Measurements from ENCODE around the gene FBXO30. TPM values are rescaled to one million over a fixed set of nuclear protein-coding genes. Genes with fewer than 3 reads are reported as not detected.

FBXO30 gene
- total RNA-seq, 1 donor from 2014 or later, result 34.6 TPM

DNA sequence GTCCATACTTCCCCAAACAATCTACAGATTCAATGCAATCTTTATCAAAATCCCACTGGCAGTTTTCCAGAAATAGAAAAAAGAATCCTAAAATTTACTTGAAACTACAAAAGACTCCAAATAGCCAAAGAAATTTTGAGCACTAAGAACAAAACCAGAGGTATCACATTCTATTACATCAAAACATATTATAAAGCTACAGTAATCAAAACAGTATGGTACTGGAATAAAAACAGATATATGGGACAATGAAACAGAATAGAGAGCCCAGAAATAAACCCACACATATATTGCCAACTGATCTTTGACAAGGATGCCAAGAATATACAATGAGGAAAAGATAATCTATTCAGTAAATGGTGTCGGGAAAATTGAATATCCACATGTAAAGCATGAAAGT, 46.0 kb upstream of the FBXO30 start:
- Histone ChIP-seq H3K27me3 (no peaks in the 10 kb centered on the region), H3K27ac (no peak overlapping the region), H3K36me3 (no peaks in the 10 kb centered on the region), H3K79me2 (ENCODE audit: low read depth) (no peaks in the 10 kb centered on the region), H3K4me1 (no peaks in the 10 kb centered on the region), H3K4me2 (no peak overlapping the region), H2AFZ (replicated peaks) (no peak overlapping the region), H3F3A (ENCODE audit: low read depth) (no peaks in the 10 kb centered on the region), H3K4me3 (no peak overlapping the region), H3K9ac (no peak overlapping the region), H3K9me3 (ENCODE audit: low read depth) (no peaks in the 10 kb centered on the region), H4K20me1 (ENCODE audit: low read depth) (no peaks in the 10 kb centered on the region)
- Mint-ChIP-seq H3K4me1 (peaks cover 7% of the 10 kb centered on the region), H3K4me3 (no peak overlapping the region), H3K36me3 (peaks cover 13% of the 10 kb centered on the region), H3K9me3 (peaks cover 21% of the 10 kb centered on the region), H3K27ac (no peak overlapping the region), H3K27me3 (ENCODE audit: insufficient read depth, low read depth) (no peaks in the 10 kb centered on the region)
- no peak for DNase-seq (ENCODE audit: low spot score)
- no peak for TF ChIP-seq EZH2 (IDR thresholded peaks at IDR 0.05)
- TF ChIP-seq, protein P1, sequence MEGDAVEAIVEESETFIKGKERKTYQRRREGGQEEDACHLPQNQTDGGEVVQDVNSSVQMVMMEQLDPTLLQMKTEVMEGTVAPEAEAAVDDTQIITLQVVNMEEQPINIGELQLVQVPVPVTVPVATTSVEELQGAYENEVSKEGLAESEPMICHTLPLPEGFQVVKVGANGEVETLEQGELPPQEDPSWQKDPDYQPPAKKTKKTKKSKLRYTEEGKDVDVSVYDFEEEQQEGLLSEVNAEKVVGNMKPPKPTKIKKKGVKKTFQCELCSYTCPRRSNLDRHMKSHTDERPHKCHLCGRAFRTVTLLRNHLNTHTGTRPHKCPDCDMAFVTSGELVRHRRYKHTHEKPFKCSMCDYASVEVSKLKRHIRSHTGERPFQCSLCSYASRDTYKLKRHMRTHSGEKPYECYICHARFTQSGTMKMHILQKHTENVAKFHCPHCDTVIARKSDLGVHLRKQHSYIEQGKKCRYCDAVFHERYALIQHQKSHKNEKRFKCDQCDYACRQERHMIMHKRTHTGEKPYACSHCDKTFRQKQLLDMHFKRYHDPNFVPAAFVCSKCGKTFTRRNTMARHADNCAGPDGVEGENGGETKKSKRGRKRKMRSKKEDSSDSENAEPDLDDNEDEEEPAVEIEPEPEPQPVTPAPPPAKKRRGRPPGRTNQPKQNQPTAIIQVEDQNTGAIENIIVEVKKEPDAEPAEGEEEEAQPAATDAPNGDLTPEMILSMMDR (IDR thresholded peaks at IDR 0.05), result no peak
- TF ChIP-seq EZH2phosphoT487 (IDR thresholded peaks at IDR 0.05), result no peak

- H3K36me3 Mint-ChIP-seq, result peaks cover under 1% of the 10 kb centered on the region
These were observed 36.1 kb upstream of the FBXO30 start for GRCh38 chr6:145850671-145851070.

GRCh38 chr6:145848541-145848940, 33.9 kb upstream of the FBXO30 start:
- Histone ChIP-seq H3K36me3 (no peaks in the 10 kb centered on the region), H3K27ac (no peak overlapping the region), H3K9ac (no peak overlapping the region), H3K27me3 (no peaks in the 10 kb centered on the region), H3K4me2 (no peak overlapping the region), H3K4me3 (no peak overlapping the region), H3K9me3 (ENCODE audit: low read depth) (no peaks in the 10 kb centered on the region), H2AFZ (replicated peaks) (no peak overlapping the region), H4K20me1 (ENCODE audit: low read depth) (no peaks in the 10 kb centered on the region), H3K79me2 (ENCODE audit: low read depth) (no peaks in the 10 kb centered on the region), H3F3A (ENCODE audit: low read depth) (no peaks in the 10 kb centered on the region), H3K4me1 (no peaks in the 10 kb centered on the region)
- Mint-ChIP-seq H3K9me3 (no peaks in the 10 kb centered on the region), H3K4me1 (no peaks in the 10 kb centered on the region), H3K27me3 (ENCODE audit: insufficient read depth, low read depth) (no peaks in the 10 kb centered on the region), H3K4me3 (no peak overlapping the region), H3K36me3 (no peaks in the 10 kb centered on the region), H3K27ac (no peak overlapping the region)
- no peak for DNase-seq (ENCODE audit: low spot score)
- TF ChIP-seq, protein P1 (IDR thresholded peaks at IDR 0.05), result no peak
- TF ChIP-seq EZH2phosphoT487 (IDR thresholded peaks at IDR 0.05), result no peak
- TF ChIP-seq EZH2 (IDR thresholded peaks at IDR 0.05), result no peak

More at GRCh38 chr6:145850671-145851070, 36.1 kb upstream of the FBXO30 start:
- Mint-ChIP-seq H3K9me3 (peaks cover under 1% of the 10 kb centered on the region), H3K4me3 (no peak overlapping the region), H3K27ac (no peak overlapping the region), H3K27me3 (ENCODE audit: insufficient read depth, low read depth) (no peaks in the 10 kb centered on the region), H3K4me1 (no peaks in the 10 kb centered on the region)
- Histone ChIP-seq H3K27ac (no peak overlapping the region), H3K27me3 (no peaks in the 10 kb centered on the region), H3K79me2 (ENCODE audit: low read depth) (no peaks in the 10 kb centered on the region), H3K4me2 (no peak overlapping the region), H2AFZ (replicated peaks) (no peak overlapping the region), H4K20me1 (ENCODE audit: low read depth) (no peaks in the 10 kb centered on the region), H3K9me3 (ENCODE audit: low read depth) (no peaks in the 10 kb centered on the region), H3K9ac (no peak overlapping the region), H3K4me3 (no peak overlapping the region), H3K36me3 (no peaks in the 10 kb centered on the region), H3F3A (ENCODE audit: low read depth) (no peaks in the 10 kb centered on the region), H3K4me1 (no peaks in the 10 kb centered on the region)
- DNase-seq (ENCODE audit: low spot score), result no peak
- TF ChIP-seq EZH2 (IDR thresholded peaks at IDR 0.05) (no peak), EZH2phosphoT487 (IDR thresholded peaks at IDR 0.05) (no peak)
- TF ChIP-seq, protein P1 (IDR thresholded peaks at IDR 0.05), result no peak
